H1 (cell line): ENCODE measurements around the gene ARHGEF7. TPM values are rescaled to one million over a fixed set of nuclear protein-coding genes. Genes with fewer than 3 reads are reported as not detected.

Experiments
- CTCF ChIA-PET: fragments of 300-600 bp; sonication (Branson Sonifier 250); formaldehyde crosslinking; loops from one replicate; lab custom pipeline; 2021; ENCODE audit not compliant: partially characterized antibody; lab: Charles Lee
- POLR2A ChIA-PET: fragments of 300-600 bp; sonication (Branson Sonifier 250); formaldehyde crosslinking; loops from one replicate; lab custom pipeline; 2021; ENCODE audit warnings: inconsistent platforms; ENCODE audit not compliant: partially characterized antibody; lab: Charles Lee
- DNase-seq, 2 experiments: peaks; one replicate each; pipeline versions ENCODE4 v3.0.0 to v3.0.0-alpha.2; 2010 to 2022; ENCODE audit warnings: low spot score in 2 of 2, low read depth in 1 of 2, mixed read lengths in 1 of 2
- FAIRE-seq: peaks from 2 replicates; lab custom pipeline; 2011; peaks lifted over from hg19 to GRCh38; lab: Jason Lieb, UNC
- H2AFZ ChIP-seq: 2 replicates; pipeline ENCODE4 v1.8.1; 2012; ENCODE audit warnings: low read length, inconsistent platforms
- H2AK5ac ChIP-seq: 2 replicates; pipeline ENCODE4 v1.6.1; 2013; ENCODE audit warnings: low read depth, low read length
- H2BK120ac ChIP-seq: replicated peaks from 2 replicates; pipeline ENCODE3; 2013; ENCODE audit warnings: low read depth, low read length, inconsistent platforms
- H2BK12ac ChIP-seq: 2 replicates; pipeline ENCODE4 v1.6.1; 2013; ENCODE audit warnings: low read depth, low read length
- H2BK15ac ChIP-seq: 2 replicates; pipeline ENCODE4 v1.6.1; 2013; ENCODE audit warnings: low read length
- H2BK20ac ChIP-seq: 2 replicates; pipeline ENCODE4 v1.6.1; 2013; ENCODE audit warnings: low read length
- H2BK5ac ChIP-seq: 2 replicates; pipeline ENCODE4 v1.6.1; 2013; ENCODE audit warnings: low read depth, low read length
- H3K14ac ChIP-seq: 2 replicates; pipeline ENCODE4 v1.6.1; 2013; ENCODE audit warnings: inconsistent platforms; ENCODE audit not compliant: insufficient read length
- H3K18ac ChIP-seq: 2 replicates; pipeline ENCODE4 v1.6.1; 2013; ENCODE audit warnings: low read length; ENCODE audit errors: extremely low read depth
- H3K23ac ChIP-seq: 2 replicates; pipeline ENCODE4 v1.6.1; 2013; ENCODE audit warnings: inconsistent platforms; ENCODE audit not compliant: insufficient read length
- H3K23me2 ChIP-seq: 2 replicates; pipeline ENCODE4 v1.6.1; 2013; ENCODE audit warnings: low read depth, low read length
- H3K27ac ChIP-seq: 2 replicates; pipeline ENCODE4 v1.6.1; 2011; ENCODE audit warnings: low read depth, low read length, inconsistent platforms
- H3K27me3 ChIP-seq, 4 experiments: replicated peaks in 1 of 4; 1 replicate in 1 of 4; 2 replicates in 3 of 4; pipeline versions ENCODE4 v1.6.1 to v1.8.1; 2011 to 2013; ENCODE audit warnings: low read length in 3 of 4, mild to moderate bottlenecking in 3 of 4, inconsistent platforms in 2 of 4, mixed read lengths in 2 of 4, moderate library complexity in 1 of 4; ENCODE audit not compliant: control insufficient read depth in 3 of 4, insufficient read depth in 3 of 4; ENCODE audit errors: extremely low read depth in 1 of 4
- H3K36me3 ChIP-seq, 4 experiments: 2 replicates each; pipeline versions ENCODE4 v1.6.1 to v1.8.1; 2011 to 2013; ENCODE audit warnings: mild to moderate bottlenecking in 4 of 4, low read length in 3 of 4, moderate library complexity in 2 of 4, control low read depth in 1 of 4, inconsistent platforms in 1 of 4; ENCODE audit not compliant: insufficient read depth in 4 of 4, control insufficient read depth in 2 of 4
- H3K4ac ChIP-seq: replicated peaks from 2 replicates; pipeline ENCODE3; 2013; ENCODE audit warnings: low read length, low read depth, mixed read lengths, inconsistent platforms; ENCODE audit not compliant: insufficient read length
- H3K4me1 ChIP-seq, 4 experiments: replicated peaks in 1 of 4; 1 replicate in 1 of 4; 2 replicates in 3 of 4; pipeline versions ENCODE4 v1.6.1 to v1.8.1; 2011 to 2013; ENCODE audit warnings: low read length in 3 of 4, inconsistent platforms in 2 of 4, mixed read lengths in 1 of 4; ENCODE audit not compliant: insufficient read depth in 4 of 4, control insufficient read depth in 3 of 4
- H3K4me2 ChIP-seq, 2 experiments: 2 replicates each; pipeline versions ENCODE4 v1.6.1 to v1.8.1; 2011 to 2013; ENCODE audit warnings: low read depth in 2 of 2, low read length in 2 of 2, control low read depth in 1 of 2, inconsistent platforms in 1 of 2, mild to moderate bottlenecking in 1 of 2; ENCODE audit not compliant: insufficient read depth in 1 of 2
- H3K4me3 ChIP-seq, 4 experiments: fragments of 200-600, 300-600 bp in 1 of 4; sonication (generic), shearing (Covaris generic), sonication (Bioruptor Twin) in 1 of 4; 2 replicates each; pipeline versions ENCODE4 v1.5.1 to v1.8.1; 2011 to 2016; ENCODE audit warnings: low read length in 4 of 4, low read depth in 3 of 4, control low read depth in 2 of 4, inconsistent platforms in 2 of 4, mild to moderate bottlenecking in 2 of 4, mixed read lengths in 1 of 4, moderate library complexity in 1 of 4; ENCODE audit not compliant: insufficient read depth in 2 of 4; ENCODE audit errors: extremely low read depth in 1 of 4
- H3K56ac ChIP-seq: replicated peaks from 2 replicates; pipeline ENCODE3; 2013; ENCODE audit warnings: low read depth, mild to moderate bottlenecking, mixed read lengths, low read length, inconsistent platforms; ENCODE audit not compliant: insufficient read length
- H3K79me1 ChIP-seq: 2 replicates; pipeline ENCODE4 v1.6.1; 2013; ENCODE audit warnings: low read depth, low read length, control low read depth
- H3K79me2 ChIP-seq, 2 experiments: 2 replicates each; pipeline versions ENCODE4 v1.6.1 to v1.8.1; 2012 to 2013; ENCODE audit warnings: low read length in 2 of 2, mild to moderate bottlenecking in 2 of 2, inconsistent platforms in 1 of 2; ENCODE audit not compliant: insufficient read depth in 2 of 2, control insufficient read depth in 1 of 2
- H3K9ac ChIP-seq, 4 experiments: replicated peaks in 1 of 4; 1 replicate in 1 of 4; 2 replicates in 3 of 4; pipeline versions ENCODE4 v1.6.1 to v1.8.1; 2011 to 2013; ENCODE audit warnings: low read depth in 3 of 4, low read length in 3 of 4, control low read depth in 2 of 4, mild to moderate bottlenecking in 2 of 4, moderate library complexity in 2 of 4, inconsistent platforms in 1 of 4; ENCODE audit errors: extremely low read depth in 1 of 4
- H3K9me3 ChIP-seq, 2 experiments: 2 replicates each; pipeline versions ENCODE4 v1.6.1 to v1.8.1; 2012 to 2013; ENCODE audit warnings: mild to moderate bottlenecking in 2 of 2, moderate library complexity in 2 of 2, control low read depth in 1 of 2, inconsistent platforms in 1 of 2, low read depth in 1 of 2, low read length in 1 of 2, mixed read lengths in 1 of 2; ENCODE audit not compliant: insufficient read depth in 2 of 2
- H4K20me1 ChIP-seq, 2 experiments: replicated peaks in 1 of 2; 2 replicates each; pipeline versions ENCODE3 to v1.8.1; 2011 to 2013; ENCODE audit warnings: inconsistent platforms in 2 of 2, low read length in 2 of 2, mild to moderate bottlenecking in 1 of 2; ENCODE audit not compliant: insufficient read depth in 2 of 2, control insufficient read depth in 1 of 2
- H4K5ac ChIP-seq: 2 replicates; pipeline ENCODE4 v1.6.1; 2013; ENCODE audit warnings: low read length, low read depth, mixed read lengths, inconsistent platforms; ENCODE audit not compliant: insufficient read length
- H4K8ac ChIP-seq: 2 replicates; pipeline ENCODE4 v1.8.0; 2013; ENCODE audit warnings: mild to moderate bottlenecking, moderate library complexity, low read length, inconsistent platforms; ENCODE audit not compliant: insufficient read depth; ENCODE audit errors: extremely low read depth
- H4K91ac ChIP-seq: replicated peaks from 2 replicates; pipeline ENCODE3; 2013; ENCODE audit warnings: low read length, mixed read lengths, inconsistent platforms; ENCODE audit not compliant: insufficient read length
- CEBPB ChIP-seq: IDR thresholded peaks from 2 replicates; pipeline ENCODE4 v1.6.1; 2012; ENCODE audit warnings: low read depth, low read length
- EZH2 ChIP-seq: fragments of 200-600 bp; sonication (generic); IDR thresholded peaks from 2 replicates; pipeline ENCODE4 v1.7.1; 2012; ENCODE audit warnings: low read depth, mild to moderate bottlenecking, moderate library complexity, low read length, inconsistent platforms; ENCODE audit not compliant: severe bottlenecking
- RFX5 ChIP-seq: IDR thresholded peaks from 2 replicates; pipeline ENCODE4 v1.6.1; 2011; ENCODE audit warnings: low read depth, low read length, improper control_type of control experiment, borderline replicate concordance
- SP1 ChIP-seq: IDR thresholded peaks from 2 replicates; pipeline ENCODE4 v1.6.1; 2011; ENCODE audit warnings: low read depth, low read length
- SP2 ChIP-seq: IDR thresholded peaks from 2 replicates; pipeline ENCODE4 v1.6.1; 2012; ENCODE audit warnings: mild to moderate bottlenecking, low read length, inconsistent platforms
- TBP ChIP-seq: IDR thresholded peaks from 2 replicates; pipeline ENCODE4 v1.6.1; 2011; ENCODE audit warnings: low read depth, low read length, improper control_type of control experiment
- WGBS, 2 experiments: shearing (Covaris generic) in 1 of 2; methylation state at CpG; one replicate each; pipeline versions ENCODE4 v1.1.6 to v1.1.7; 2013 to 2015; ENCODE audit warnings: low lambda C conversion rate in 2 of 2, mixed read lengths in 2 of 2, inconsistent platforms in 1 of 2, low coverage in 1 of 2, missing lambda C conversion rate in 1 of 2; ENCODE audit not compliant: insufficient replicate concordance in 2 of 2, insufficient coverage in 1 of 2, insufficient read length in 1 of 2; ENCODE audit errors: extremely low coverage in 1 of 2, missing lambda C conversion rate in 1 of 2; 5-methylcytosine and 5-hydroxymethylcytosine counted together
- polyA plus RNA-seq, 7 experiments: library from polyadenylated mRNA; depleted of rRNA in 3 of 7; stranded (reverse) in 5 of 7; unstranded in 2 of 7; fragments of >200 nt in 5 of 7; fragments of 200-250 nt in 2 of 7; gene quantifications; 1 replicate in 5 of 7; 2 replicates in 1 of 7; 4 replicates in 1 of 7; pipeline versions ENCODE4 v1.2.1 to v1.2.3, GENCODE V29; 2011 to 2013; ENCODE audit warnings: missing spikeins in 2 of 7, mixed read lengths in 2 of 7
- total RNA-seq: library from RNA; stranded (reverse); fragmentation: NEBNext Ultra II Directional; extraction: Animal tissue kit (Norgen Biotek cat#: 25700); gene quantifications from 2 replicates; pipeline ENCODE4 v1.2.1, GENCODE V29; 2021
- TF ChIP-seq, protein P1 (sequence below): IDR thresholded peaks from 2 replicates; pipeline ENCODE4 v1.6.1; 2012; ENCODE audit warnings: low read length, inconsistent platforms

Gene ARHGEF7
- total and polyA plus RNA-seq, 2 of the 8 experiments (the other 6 are each of a cell fraction or from before 2014, with no cell fraction given) = 26.2 to 56.5 TPM

DNA sequence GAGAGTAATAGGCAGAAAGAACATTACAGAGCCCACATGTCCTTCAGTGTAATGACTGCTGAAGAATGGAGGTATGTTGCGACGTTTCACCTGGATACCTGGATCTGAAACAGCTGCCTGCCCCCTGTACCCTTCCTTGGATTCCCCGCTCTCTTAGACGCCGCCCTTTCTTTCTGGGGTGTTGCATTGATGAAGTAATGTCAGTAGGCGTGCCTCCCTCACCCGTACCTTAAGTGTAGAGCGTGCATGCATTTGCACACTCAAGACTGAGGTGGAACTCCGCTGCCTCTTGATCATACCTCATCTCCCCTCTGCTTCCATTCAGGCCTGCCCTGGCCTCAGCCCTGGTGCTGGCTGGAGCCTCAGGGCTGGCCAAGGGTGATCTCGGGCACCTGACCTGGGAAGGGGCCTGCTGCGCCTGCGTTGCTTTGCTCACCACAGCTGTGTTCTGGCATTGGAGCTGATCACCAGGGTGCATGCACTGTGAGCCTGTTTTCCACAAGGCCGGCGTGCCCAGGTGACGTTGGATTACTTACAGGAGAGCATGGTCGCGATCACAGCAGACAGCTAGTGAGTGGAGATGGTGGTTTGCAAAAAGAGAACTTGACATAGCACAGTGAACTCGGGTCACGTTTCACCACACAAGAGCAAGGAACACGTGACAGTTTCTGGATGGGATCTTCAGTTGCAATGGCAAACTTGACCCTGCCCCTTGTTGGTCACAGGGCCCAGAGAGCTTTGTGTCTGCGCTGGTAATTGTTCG, 99.0 kb downstream of the ARHGEF7 start:
- Histone ChIP-seq H3K4me3 (no peak overlapping the region), H3K14ac (no peak overlapping the region), H3K9me3 (no peaks in the 10 kb centered on the region), H3K23me2 (no peaks in the 10 kb centered on the region), H3K4me1 (peaks cover 22 to 52% (median 43%) of the 10 kb centered on the region in 4 experiments), H3K18ac (peak overlapping the region; percentile 5; the same call in 1 of the 2 replicates), H4K20me1 (peaks cover 6 to 19% of the 10 kb centered on the region in 2 experiments), H2BK12ac (peak overlapping the region; percentile 3; the same call in 1 of the 2 replicates), H4K5ac (peak overlapping the region; percentile 2), H3K36me3 (no peaks in the 10 kb centered on the region; a peak in 2 of 8 replicates), H2BK20ac (0 out of 2 replicates have a peak overlapping the region, but pooled peaks have one; percentile 44), H3K56ac (no peak overlapping the region), H3K23ac (no peak overlapping the region), H3K79me1 (peaks cover 11% of the 10 kb centered on the region), H2AFZ (no peak overlapping the region), H3K79me2 (peaks cover 0 to 91% of the 10 kb centered on the region in 2 experiments; a peak in 3 of 4 replicates), H3K4me2 (peak overlapping the region; percentile 22 to 52; a peak in 1 of 4 replicates), H3K27me3 (no peaks in the 10 kb centered on the region), H3K4ac (no peak overlapping the region), H4K8ac (no peak overlapping the region), H2BK5ac (peak overlapping the region; percentile 56; the same call in 1 of the 2 replicates), H2AK5ac (peak overlapping the region; percentile 72; the same call in 1 of the 2 replicates), H2BK15ac (peak overlapping the region; percentile 50; the same call in 1 of the 2 replicates), H3K27ac (no peak overlapping the region), H3K9ac (no peak overlapping the region; a peak in 2 of 7 replicates), H2BK120ac (no peak overlapping the region), H4K91ac (no peak overlapping the region)
- CTCF ChIA-PET = interaction anchor here (0.6 to 9.6 kb wide), 8 partner anchors 10 to 216 kb away, joined by 3 to 65 read pairs (median 4); no protein-coding TSS in a partner anchor
- TF ChIP-seq, protein P1, sequence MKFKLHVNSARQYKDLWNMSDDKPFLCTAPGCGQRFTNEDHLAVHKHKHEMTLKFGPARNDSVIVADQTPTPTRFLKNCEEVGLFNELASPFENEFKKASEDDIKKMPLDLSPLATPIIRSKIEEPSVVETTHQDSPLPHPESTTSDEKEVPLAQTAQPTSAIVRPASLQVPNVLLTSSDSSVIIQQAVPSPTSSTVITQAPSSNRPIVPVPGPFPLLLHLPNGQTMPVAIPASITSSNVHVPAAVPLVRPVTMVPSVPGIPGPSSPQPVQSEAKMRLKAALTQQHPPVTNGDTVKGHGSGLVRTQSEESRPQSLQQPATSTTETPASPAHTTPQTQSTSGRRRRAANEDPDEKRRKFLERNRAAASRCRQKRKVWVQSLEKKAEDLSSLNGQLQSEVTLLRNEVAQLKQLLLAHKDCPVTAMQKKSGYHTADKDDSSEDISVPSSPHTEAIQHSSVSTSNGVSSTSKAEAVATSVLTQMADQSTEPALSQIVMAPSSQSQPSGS = no peak
- no peak for TF ChIP-seq SP2
- TF ChIP-seq RFX5 = no peak
- no peak for TF ChIP-seq SP1
- no peak for TF ChIP-seq TBP
- no peak for TF ChIP-seq EZH2
- no peak for TF ChIP-seq CEBPB
- DNase-seq (no peak), FAIRE-seq (no peak)
- POLR2A ChIA-PET = interaction anchor here (0.5 to 1.2 kb wide), 2 partner anchors 9 to 975 kb away, joined by 3 read pairs; no protein-coding TSS in a partner anchor
- WGBS, 2 experiments = 80% methylated on average over 22 of the region's 22 CpGs; no CpG with 5 or more reads in 1 of the 2 experiments
